Type B pancreatic cell (in vitro differentiated cells): ENCODE data around the gene TFG. TPM values are rescaled to one million over a fixed set of nuclear protein-coding genes. Genes with fewer than 3 reads are reported as not detected.

Experiments
- DNase-seq: peaks from one replicate; pipeline ENCODE4 v3.0.0; 2021; ENCODE audit warnings: mixed read lengths; ENCODE audit not compliant: unreplicated experiment; ENCODE audit errors: extremely low spot score
- H3K27ac Mint-ChIP-seq: 2 replicates; pipeline ENCODE4 v1.8.0; 2021; ENCODE audit warnings: mild to moderate bottlenecking, mixed read lengths
- H3K27me3 Mint-ChIP-seq: 2 replicates; pipeline ENCODE4 v1.8.0; 2021; ENCODE audit warnings: mixed read lengths
- H3K36me3 Mint-ChIP-seq: 2 replicates; pipeline ENCODE4 v1.8.0; 2021; ENCODE audit warnings: mixed read lengths
- H3K4me1 Mint-ChIP-seq: one replicate; pipeline ENCODE4 v1.8.0; 2021; ENCODE audit warnings: mixed read lengths; ENCODE audit not compliant: unreplicated experiment
- H3K4me3 Mint-ChIP-seq: 2 replicates; pipeline ENCODE4 v1.8.0; 2021; ENCODE audit warnings: mild to moderate bottlenecking, mixed read lengths
- H3K9me3 Mint-ChIP-seq: 2 replicates; pipeline ENCODE4 v1.8.0; 2021; ENCODE audit warnings: mixed read lengths
- CTCF ChIP-seq: fragments of 200-600 bp; sonication (generic); conservative IDR thresholded peaks from 2 replicates; pipeline ENCODE4 v1.5.0; 2021; ENCODE audit warnings: antibody characterized with exemption, mild to moderate bottlenecking
- total RNA-seq: library from RNA; stranded (reverse); gene quantifications from 2 replicates; pipeline ENCODE4 v1.2.1, GENCODE V29; 2021; ENCODE audit warnings: low replicate concordance

TFG gene
- total RNA-seq, 1 donor from 2014 or later: 105 TPM

- Mint-ChIP-seq H3K9me3 (peaks cover 4% of the 10 kb centered on the region), H3K4me3 (no peak overlapping the region), H3K36me3 (no peaks in the 10 kb centered on the region), H3K27ac (no peak overlapping the region), H3K27me3 (peaks cover 29% of the 10 kb centered on the region), H3K4me1 (no peaks in the 10 kb centered on the region)
- no peak for DNase-seq
- no peak for TF ChIP-seq CTCF
These were observed 7.0 kb upstream of the TFG start for GRCh38 chr3:100702082-100702979.

- Mint-ChIP-seq H3K9me3 (peaks cover 4% of the 10 kb centered on the region), H3K27me3 (peaks cover 33% of the 10 kb centered on the region), H3K36me3 (no peaks in the 10 kb centered on the region), H3K4me3 (no peak overlapping the region), H3K27ac (no peak overlapping the region), H3K4me1 (no peaks in the 10 kb centered on the region)
- no peak for TF ChIP-seq CTCF
- DNase-seq: no peak
These were observed 6.3 kb upstream of the TFG start for GRCh38 chr3:100702980-100703345.

GRCh38 chr3:100703865-100704264 is 5.4 kb upstream of the TFG start:
- H3K27me3 Mint-ChIP-seq: peaks cover 37% of the 10 kb centered on the region
- peaks cover 3% of the 10 kb centered on the region for H3K36me3 Mint-ChIP-seq
- peaks cover 4% of the 10 kb centered on the region for H3K4me1 Mint-ChIP-seq
- no peak overlapping the region for H3K4me3 Mint-ChIP-seq
- no peak overlapping the region for H3K27ac Mint-ChIP-seq
- no peak for DNase-seq
- peaks cover 10% of the 10 kb centered on the region for H3K9me3 Mint-ChIP-seq
- no peak for TF ChIP-seq CTCF

GRCh38 chr3:100706365-100706764 is 2.9 kb upstream of the TFG start:
- Mint-ChIP-seq H3K27me3 (peaks cover 34% of the 10 kb centered on the region), H3K27ac (no peak overlapping the region), H3K36me3 (peaks cover 11% of the 10 kb centered on the region), H3K9me3 (peaks cover 17% of the 10 kb centered on the region), H3K4me3 (no peak overlapping the region), H3K4me1 (peaks cover 11% of the 10 kb centered on the region)
- DNase-seq: no peak
- no peak for TF ChIP-seq CTCF

DNA sequence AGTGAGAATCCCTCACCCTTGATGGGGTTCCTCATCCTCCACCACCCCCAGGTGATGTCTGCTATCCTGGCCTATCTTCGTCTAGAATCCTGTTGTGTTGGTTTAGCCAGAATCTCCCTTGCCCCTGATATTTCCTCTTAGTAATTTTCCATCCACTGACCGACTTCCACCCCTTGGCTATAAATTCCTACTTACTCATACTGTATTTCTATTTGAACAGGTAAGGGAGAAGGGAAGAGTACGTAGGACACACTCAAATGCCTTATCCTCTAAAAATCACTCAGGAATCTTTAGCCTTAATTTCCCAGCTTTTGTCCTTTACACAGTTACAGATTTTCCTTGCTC is 678 bp upstream of the TFG start:
- peaks cover 13% of the 10 kb centered on the region for H3K9me3 Mint-ChIP-seq
- DNase-seq: no peak
- peak overlapping the region; percentile 91 for H3K4me3 Mint-ChIP-seq
- H3K4me1 Mint-ChIP-seq: peaks cover 22% of the 10 kb centered on the region
- H3K27ac Mint-ChIP-seq: peak overlapping the region; percentile 96
- TF ChIP-seq CTCF: no peak
- peaks cover 29% of the 10 kb centered on the region for H3K36me3 Mint-ChIP-seq
- H3K27me3 Mint-ChIP-seq: peaks cover 34% of the 10 kb centered on the region
